Measurements from ENCODE around the gene CSRP3.

CSRP3 gene

GRCh38 chr11:19218216-19218615 is 16.4 kb upstream of the CSRP3 start:
- DNase-seq (ENCODE audit: low spot score in 2 of 2) = no peak
- ATAC-seq (replicated peaks; ENCODE audit: extremely low read depth, poor library complexity, severe bottlenecking) = no peak
- Mint-ChIP-seq H3K4me3 (no peak overlapping the region), H3K9me3 (no peaks in the 10 kb centered on the region), H3K36me3 (ENCODE audit: insufficient read depth) (no peaks in the 10 kb centered on the region), H3K27ac (ENCODE audit: low read depth) (no peak overlapping the region), H3K27me3 (peaks cover 29% of the 10 kb centered on the region), H3K4me1 (no peaks in the 10 kb centered on the region)

- Mint-ChIP-seq H3K4me3 (no peak overlapping the region), H3K4me1 (no peaks in the 10 kb centered on the region), H3K36me3 (ENCODE audit: insufficient read depth) (no peaks in the 10 kb centered on the region), H3K27ac (ENCODE audit: low read depth) (no peak overlapping the region), H3K9me3 (no peaks in the 10 kb centered on the region), H3K27me3 (peaks cover 36% of the 10 kb centered on the region)
- DNase-seq (ENCODE audit: low spot score in 2 of 2) (no peak), ATAC-seq (replicated peaks; ENCODE audit: extremely low read depth, poor library complexity, severe bottlenecking) (no peak)
Observed at GRCh38 chr11:19216709-19217374, 15.1 kb upstream of the CSRP3 start.

- Mint-ChIP-seq H3K27me3 (peaks cover 36% of the 10 kb centered on the region), H3K9me3 (no peaks in the 10 kb centered on the region), H3K4me3 (no peak overlapping the region), H3K27ac (ENCODE audit: low read depth) (no peak overlapping the region), H3K36me3 (ENCODE audit: insufficient read depth) (no peaks in the 10 kb centered on the region), H3K4me1 (no peaks in the 10 kb centered on the region)
- DNase-seq (ENCODE audit: low spot score in 2 of 2) = no peak
- ATAC-seq (replicated peaks; ENCODE audit: extremely low read depth, poor library complexity, severe bottlenecking) = no peak
Observed at GRCh38 chr11:19216021-19216420, 14.2 kb upstream of the CSRP3 start.

- H3K4me1 Mint-ChIP-seq = no peaks in the 10 kb centered on the region
- no peaks in the 10 kb centered on the region for H3K9me3 Mint-ChIP-seq
Observed at GRCh38 chr11:19209617-19210370, 8.0 kb upstream of the CSRP3 start.

GRCh38 chr11:19208959-19209546 is 7.3 kb upstream of the CSRP3 start:
- no peaks in the 10 kb centered on the region for H3K4me1 Mint-ChIP-seq
- H3K27me3 Mint-ChIP-seq = peaks cover 44% of the 10 kb centered on the region
- ATAC-seq (replicated peaks; ENCODE audit: extremely low read depth, poor library complexity, severe bottlenecking) = no peak

More at GRCh38 chr11:19209617-19210370, 8.0 kb upstream of the CSRP3 start:
- ATAC-seq (replicated peaks; ENCODE audit: extremely low read depth, poor library complexity, severe bottlenecking) (no peak), DNase-seq (ENCODE audit: low spot score in 2 of 2) (no peak)
- peaks cover 1% of the 10 kb centered on the region for H3K36me3 Mint-ChIP-seq (ENCODE audit: insufficient read depth)
- H3K27me3 Mint-ChIP-seq = peaks cover 51% of the 10 kb centered on the region
- H3K4me3 Mint-ChIP-seq = no peak overlapping the region
- no peak overlapping the region for H3K27ac Mint-ChIP-seq (ENCODE audit: low read depth)

GRCh38 chr11:19208181-19208580 is 6.4 kb upstream of the CSRP3 start:
- H3K4me1 Mint-ChIP-seq = no peaks in the 10 kb centered on the region
- no peaks in the 10 kb centered on the region for H3K9me3 Mint-ChIP-seq
- no peak overlapping the region for H3K4me3 Mint-ChIP-seq
- H3K27me3 Mint-ChIP-seq = peaks cover 35% of the 10 kb centered on the region
- peaks cover 1% of the 10 kb centered on the region for H3K36me3 Mint-ChIP-seq (ENCODE audit: insufficient read depth)
- ATAC-seq (replicated peaks; ENCODE audit: extremely low read depth, poor library complexity, severe bottlenecking) (no peak), DNase-seq (ENCODE audit: low spot score in 2 of 2) (no peak)
- no peak overlapping the region for H3K27ac Mint-ChIP-seq (ENCODE audit: low read depth)

More at GRCh38 chr11:19208959-19209546, 7.3 kb upstream of the CSRP3 start:
- H3K4me3 Mint-ChIP-seq = no peak overlapping the region
- no peak overlapping the region for H3K27ac Mint-ChIP-seq (ENCODE audit: low read depth)
- H3K9me3 Mint-ChIP-seq = no peaks in the 10 kb centered on the region
- DNase-seq (ENCODE audit: low spot score in 2 of 2) = no peak
- H3K36me3 Mint-ChIP-seq (ENCODE audit: insufficient read depth) = peaks cover 1% of the 10 kb centered on the region

GRCh38 chr11:19204836-19205235 is 3.1 kb upstream of the CSRP3 start:
- ATAC-seq (replicated peaks; ENCODE audit: extremely low read depth, poor library complexity, severe bottlenecking) = no peak
- Mint-ChIP-seq H3K36me3 (ENCODE audit: insufficient read depth) (peaks cover 1% of the 10 kb centered on the region), H3K27me3 (peaks cover 38% of the 10 kb centered on the region), H3K4me3 (no peak overlapping the region), H3K4me1 (no peaks in the 10 kb centered on the region), H3K27ac (ENCODE audit: low read depth) (no peak overlapping the region), H3K9me3 (no peaks in the 10 kb centered on the region)
- no peak for DNase-seq (ENCODE audit: low spot score in 2 of 2)

GRCh38 chr11:19200410-19201201 is 1.2 kb downstream of the CSRP3 start:
- ATAC-seq (replicated peaks; ENCODE audit: extremely low read depth, poor library complexity, severe bottlenecking) = no peak
- DNase-seq (ENCODE audit: low spot score in 2 of 2) = no peak
- no peaks in the 10 kb centered on the region for H3K36me3 Mint-ChIP-seq (ENCODE audit: insufficient read depth)
- no peak overlapping the region for H3K4me3 Mint-ChIP-seq
- H3K9me3 Mint-ChIP-seq = no peaks in the 10 kb centered on the region
- peaks cover 16% of the 10 kb centered on the region for H3K27me3 Mint-ChIP-seq
- H3K27ac Mint-ChIP-seq (ENCODE audit: low read depth) = no peak overlapping the region
- H3K4me1 Mint-ChIP-seq = no peaks in the 10 kb centered on the region

GRCh38 chr11:19199771-19200170 is 2.0 kb downstream of the CSRP3 start:
- DNase-seq (ENCODE audit: low spot score in 2 of 2) (no peak), ATAC-seq (replicated peaks; ENCODE audit: extremely low read depth, poor library complexity, severe bottlenecking) (no peak)
- H3K4me3 Mint-ChIP-seq = no peak overlapping the region
- H3K4me1 Mint-ChIP-seq = no peaks in the 10 kb centered on the region
- H3K27me3 Mint-ChIP-seq = peaks cover 16% of the 10 kb centered on the region
- H3K9me3 Mint-ChIP-seq = no peaks in the 10 kb centered on the region
- H3K27ac Mint-ChIP-seq (ENCODE audit: low read depth) = no peak overlapping the region
- no peaks in the 10 kb centered on the region for H3K36me3 Mint-ChIP-seq (ENCODE audit: insufficient read depth)

- ATAC-seq (replicated peaks; ENCODE audit: extremely low read depth, poor library complexity, severe bottlenecking) (no peak), DNase-seq (ENCODE audit: low spot score in 2 of 2) (no peak)
- Mint-ChIP-seq H3K9me3 (no peaks in the 10 kb centered on the region), H3K4me3 (no peak overlapping the region), H3K27me3 (peaks cover 16% of the 10 kb centered on the region), H3K4me1 (no peaks in the 10 kb centered on the region), H3K27ac (ENCODE audit: low read depth) (no peak overlapping the region), H3K36me3 (ENCODE audit: insufficient read depth) (no peaks in the 10 kb centered on the region)
Observed at GRCh38 chr11:19199048-19199447, 2.7 kb downstream of the CSRP3 start.

GRCh38 chr11:19196432-19196831 is 5.4 kb downstream of the CSRP3 start:
- no peaks in the 10 kb centered on the region for H3K4me1 Mint-ChIP-seq
- H3K36me3 Mint-ChIP-seq (ENCODE audit: insufficient read depth) = no peaks in the 10 kb centered on the region
- no peak overlapping the region for H3K4me3 Mint-ChIP-seq
- ATAC-seq (replicated peaks; ENCODE audit: extremely low read depth, poor library complexity, severe bottlenecking) (no peak), DNase-seq (ENCODE audit: low spot score in 2 of 2) (no peak)
- no peak overlapping the region for H3K27ac Mint-ChIP-seq (ENCODE audit: low read depth)
- no peaks in the 10 kb centered on the region for H3K9me3 Mint-ChIP-seq
- H3K27me3 Mint-ChIP-seq = peaks cover 16% of the 10 kb centered on the region

GRCh38 chr11:19194620-19195308 is 7.0 kb downstream of the CSRP3 start:
- H3K4me1 Mint-ChIP-seq = no peaks in the 10 kb centered on the region
- ATAC-seq (replicated peaks; ENCODE audit: extremely low read depth, poor library complexity, severe bottlenecking) (no peak), DNase-seq (ENCODE audit: low spot score in 2 of 2) (no peak)
- H3K36me3 Mint-ChIP-seq (ENCODE audit: insufficient read depth) = no peaks in the 10 kb centered on the region
- H3K27ac Mint-ChIP-seq (ENCODE audit: low read depth) = no peak overlapping the region
- no peak overlapping the region for H3K4me3 Mint-ChIP-seq
- H3K9me3 Mint-ChIP-seq = no peaks in the 10 kb centered on the region
- peaks cover 4% of the 10 kb centered on the region for H3K27me3 Mint-ChIP-seq

Measured in central memory CD8-positive, alpha-beta T cell (primary cell).